Measurements from ENCODE around the gene LEF1.

GRCh38 chr4:108175966-108176365, 7.2 kb upstream of the LEF1 start:
- TF ChIP-seq POLR2A (IDR thresholded peaks at IDR 0.05) = no peak
- TF ChIP-seq, protein P1, sequence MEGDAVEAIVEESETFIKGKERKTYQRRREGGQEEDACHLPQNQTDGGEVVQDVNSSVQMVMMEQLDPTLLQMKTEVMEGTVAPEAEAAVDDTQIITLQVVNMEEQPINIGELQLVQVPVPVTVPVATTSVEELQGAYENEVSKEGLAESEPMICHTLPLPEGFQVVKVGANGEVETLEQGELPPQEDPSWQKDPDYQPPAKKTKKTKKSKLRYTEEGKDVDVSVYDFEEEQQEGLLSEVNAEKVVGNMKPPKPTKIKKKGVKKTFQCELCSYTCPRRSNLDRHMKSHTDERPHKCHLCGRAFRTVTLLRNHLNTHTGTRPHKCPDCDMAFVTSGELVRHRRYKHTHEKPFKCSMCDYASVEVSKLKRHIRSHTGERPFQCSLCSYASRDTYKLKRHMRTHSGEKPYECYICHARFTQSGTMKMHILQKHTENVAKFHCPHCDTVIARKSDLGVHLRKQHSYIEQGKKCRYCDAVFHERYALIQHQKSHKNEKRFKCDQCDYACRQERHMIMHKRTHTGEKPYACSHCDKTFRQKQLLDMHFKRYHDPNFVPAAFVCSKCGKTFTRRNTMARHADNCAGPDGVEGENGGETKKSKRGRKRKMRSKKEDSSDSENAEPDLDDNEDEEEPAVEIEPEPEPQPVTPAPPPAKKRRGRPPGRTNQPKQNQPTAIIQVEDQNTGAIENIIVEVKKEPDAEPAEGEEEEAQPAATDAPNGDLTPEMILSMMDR (IDR thresholded peaks at IDR 0.05) = no peak
